ENCODE measurements around the gene WDR75.
"Not testable (repeated sequence)": the region's sequence is repeated elsewhere in the genome, so short reads cannot be mapped to it uniquely, and the experiment has no call there.

The WDR75 gene

DNA sequence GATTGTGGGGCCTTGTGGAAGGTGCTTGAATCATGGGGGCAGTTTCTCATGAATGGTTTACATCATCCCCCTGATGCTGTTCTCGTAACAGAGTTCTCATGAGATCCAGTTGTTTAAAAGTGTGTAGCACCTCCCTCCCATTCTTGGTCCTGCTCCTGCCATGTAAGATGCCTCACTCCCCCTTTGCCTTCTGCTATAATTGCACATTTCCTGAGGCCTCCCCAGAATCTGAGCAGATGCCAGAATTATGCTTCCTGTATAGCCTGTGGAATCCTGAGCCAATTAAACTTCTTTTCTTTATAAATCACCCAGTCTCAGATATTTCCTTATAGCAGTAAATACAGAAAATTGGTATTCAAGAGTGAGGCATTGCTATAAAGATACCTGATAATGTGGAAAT, 15.6 kb upstream of the WDR75 start:
- Mint-ChIP-seq H3K27me3 (no peaks in the 10 kb centered on the region), H3K27ac (no peak overlapping the region), H3K4me3 (no peak overlapping the region), H3K4me1 (no peaks in the 10 kb centered on the region), H3K9me3 (no peaks in the 10 kb centered on the region), H3K36me3 (ENCODE audit: low read depth) (no peaks in the 10 kb centered on the region)
- DNase-seq: no peak
- ATAC-seq: no peak

DNA sequence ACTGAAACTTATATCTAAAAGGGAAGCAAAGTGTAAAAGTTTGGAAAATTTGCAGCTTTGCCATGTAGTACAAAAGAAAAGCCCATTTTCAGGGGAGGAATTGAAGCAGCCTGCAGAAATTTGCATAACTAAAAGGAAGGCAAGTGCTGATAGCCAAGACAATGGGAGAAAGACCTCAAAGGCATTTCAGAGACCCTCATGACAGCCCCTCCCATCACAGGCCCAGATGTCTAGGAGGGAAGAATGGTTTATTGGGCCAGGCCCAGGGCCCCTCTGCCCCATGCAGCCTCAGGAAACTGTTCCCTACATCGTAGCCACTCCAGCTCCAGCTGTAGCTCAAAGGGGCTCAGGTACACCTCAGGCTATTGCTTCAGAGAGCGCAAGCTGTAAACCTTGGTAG, 14.4 kb upstream of the WDR75 start:
- no peaks in the 10 kb centered on the region for H3K9me3 Mint-ChIP-seq
- DNase-seq (no peak), ATAC-seq (no peak)
- no peaks in the 10 kb centered on the region for H3K36me3 Mint-ChIP-seq (ENCODE audit: low read depth)
- no peak overlapping the region for H3K27ac Mint-ChIP-seq
- H3K27me3 Mint-ChIP-seq: no peaks in the 10 kb centered on the region
- no peaks in the 10 kb centered on the region for H3K4me1 Mint-ChIP-seq
- H3K4me3 Mint-ChIP-seq: no peak overlapping the region

DNA sequence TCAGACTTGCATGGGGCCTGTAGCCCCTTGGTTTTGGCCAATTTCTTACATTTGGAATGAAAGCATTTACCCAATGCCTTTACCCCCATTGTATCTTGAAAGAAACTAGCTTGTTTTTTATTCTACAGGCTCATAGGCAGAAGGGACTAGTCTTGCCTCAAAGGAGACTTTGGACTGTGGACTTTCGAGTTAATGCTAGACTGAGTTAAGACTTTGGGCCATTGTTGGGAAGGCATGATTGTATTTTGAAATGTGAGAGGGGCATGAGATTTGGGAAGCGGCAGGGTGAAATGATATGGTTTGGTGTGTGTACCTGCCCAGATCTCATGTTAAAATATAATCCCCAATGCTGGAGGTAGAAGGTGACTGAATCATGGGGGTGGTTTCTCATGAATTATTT, 13.4 kb upstream of the WDR75 start:
- no peaks in the 10 kb centered on the region for H3K4me1 Mint-ChIP-seq
- no peak overlapping the region for H3K4me3 Mint-ChIP-seq
- DNase-seq (no peak), ATAC-seq (no peak)
- no peak overlapping the region for H3K27ac Mint-ChIP-seq
- H3K9me3 Mint-ChIP-seq: no peaks in the 10 kb centered on the region
- H3K27me3 Mint-ChIP-seq: no peaks in the 10 kb centered on the region
- H3K36me3 Mint-ChIP-seq (ENCODE audit: low read depth): no peaks in the 10 kb centered on the region

DNA sequence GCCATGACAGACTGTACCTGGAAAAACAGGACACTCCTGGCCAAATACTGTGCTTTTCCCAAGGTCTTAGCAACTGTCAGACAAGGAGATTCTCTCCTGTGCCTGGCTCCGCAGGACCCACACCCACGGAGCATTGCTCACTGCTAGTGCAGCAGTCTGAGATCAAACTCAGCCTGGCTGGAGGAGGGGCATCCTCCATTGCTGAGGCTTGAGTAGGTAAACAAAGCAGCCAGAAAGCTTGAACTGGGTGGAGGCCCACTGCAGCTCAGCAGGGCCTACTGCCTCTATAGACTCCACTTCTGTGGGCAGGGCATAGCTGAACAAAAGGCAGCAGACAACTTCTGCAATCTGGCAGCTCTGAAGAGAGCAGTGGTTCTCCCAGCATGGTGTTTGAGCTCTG, 10.8 kb upstream of the WDR75 start:
- H3K36me3 Mint-ChIP-seq (ENCODE audit: low read depth); H3K27ac Mint-ChIP-seq; DNase-seq; ATAC-seq; H3K4me3 Mint-ChIP-seq; H3K4me1 Mint-ChIP-seq; H3K27me3 Mint-ChIP-seq; H3K9me3 Mint-ChIP-seq: not testable (repeated sequence)

- peaks cover 19% of the 10 kb centered on the region for H3K4me1 Mint-ChIP-seq
- not testable (repeated sequence) for H3K36me3 Mint-ChIP-seq (ENCODE audit: low read depth); ATAC-seq; H3K27ac Mint-ChIP-seq; H3K9me3 Mint-ChIP-seq; DNase-seq; H3K27me3 Mint-ChIP-seq; H3K4me3 Mint-ChIP-seq
Measured at GRCh38 chr2:189435803-189436202, 5.5 kb upstream of the WDR75 start.

GRCh38 chr2:189437926-189438325, 3.3 kb upstream of the WDR75 start:
- ATAC-seq (no peak), DNase-seq (no peak)
- peaks cover 7% of the 10 kb centered on the region for H3K36me3 Mint-ChIP-seq (ENCODE audit: low read depth)
- H3K27ac Mint-ChIP-seq: no peak overlapping the region
- no peak overlapping the region for H3K4me3 Mint-ChIP-seq
- H3K4me1 Mint-ChIP-seq: peaks cover 23% of the 10 kb centered on the region
- H3K27me3 Mint-ChIP-seq: no peaks in the 10 kb centered on the region
- no peaks in the 10 kb centered on the region for H3K9me3 Mint-ChIP-seq

- ATAC-seq (no peak), DNase-seq (no peak)
- peaks cover 7% of the 10 kb centered on the region for H3K36me3 Mint-ChIP-seq (ENCODE audit: low read depth)
- H3K4me1 Mint-ChIP-seq: peaks cover 23% of the 10 kb centered on the region
- H3K27ac Mint-ChIP-seq: no peak overlapping the region
- H3K4me3 Mint-ChIP-seq: no peak overlapping the region
- no peaks in the 10 kb centered on the region for H3K27me3 Mint-ChIP-seq
- no peaks in the 10 kb centered on the region for H3K9me3 Mint-ChIP-seq
Measured at GRCh38 chr2:189439342-189439741, 1.9 kb upstream of the WDR75 start.

DNA sequence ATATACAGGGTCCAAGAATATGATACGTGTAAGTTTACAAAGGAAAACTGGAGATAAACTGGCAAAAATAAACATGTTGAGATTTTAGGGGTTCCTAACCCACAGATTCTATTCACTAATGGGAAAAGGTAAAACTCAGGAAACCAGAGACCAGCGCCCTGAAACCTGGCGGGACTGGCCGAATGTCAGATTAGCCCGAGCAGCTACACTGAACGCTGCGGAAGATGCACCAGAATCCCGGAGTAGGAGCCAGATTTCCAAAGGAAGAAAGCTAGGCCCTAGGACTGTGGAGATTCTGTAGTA, 679 bp upstream of the WDR75 start:
- no peak overlapping the region for H3K27ac Mint-ChIP-seq
- DNase-seq: no peak

GRCh38 chr2:189441709-189442074, 418 bp downstream of the WDR75 start:
- Mint-ChIP-seq H3K27ac (no peak overlapping the region), H3K4me3 (no peak overlapping the region), H3K27me3 (no peaks in the 10 kb centered on the region), H3K4me1 (peaks cover 23% of the 10 kb centered on the region), H3K9me3 (no peaks in the 10 kb centered on the region), H3K36me3 (ENCODE audit: low read depth) (peaks cover 17% of the 10 kb centered on the region)
- DNase-seq (no peak), ATAC-seq (peak; percentile 0)

More for the DNA sequence above, 679 bp upstream of the WDR75 start:
- peak; percentile 5 for ATAC-seq
- Mint-ChIP-seq H3K27me3 (no peaks in the 10 kb centered on the region), H3K4me3 (no peak overlapping the region), H3K9me3 (no peaks in the 10 kb centered on the region), H3K4me1 (peaks cover 23% of the 10 kb centered on the region), H3K36me3 (ENCODE audit: low read depth) (peaks cover 7% of the 10 kb centered on the region)

- Mint-ChIP-seq H3K9me3 (no peaks in the 10 kb centered on the region), H3K4me1 (peaks cover 19% of the 10 kb centered on the region), H3K27me3 (no peaks in the 10 kb centered on the region), H3K27ac (no peak overlapping the region), H3K4me3 (no peak overlapping the region), H3K36me3 (ENCODE audit: low read depth) (peaks cover 25% of the 10 kb centered on the region)
- DNase-seq: no peak
- ATAC-seq: no peak
Measured at GRCh38 chr2:189442468-189442867, 1.2 kb downstream of the WDR75 start.

- H3K4me3 Mint-ChIP-seq: no peak overlapping the region
- H3K36me3 Mint-ChIP-seq (ENCODE audit: low read depth): peaks cover 43% of the 10 kb centered on the region
- DNase-seq (peak; percentile 25), ATAC-seq (peak; percentile 41)
- no peak overlapping the region for H3K27ac Mint-ChIP-seq
- H3K9me3 Mint-ChIP-seq: no peaks in the 10 kb centered on the region
- peaks cover 13% of the 10 kb centered on the region for H3K4me1 Mint-ChIP-seq
- H3K27me3 Mint-ChIP-seq: no peaks in the 10 kb centered on the region
Measured at GRCh38 chr2:189444322-189444721, 3.0 kb downstream of the WDR75 start.

DNA sequence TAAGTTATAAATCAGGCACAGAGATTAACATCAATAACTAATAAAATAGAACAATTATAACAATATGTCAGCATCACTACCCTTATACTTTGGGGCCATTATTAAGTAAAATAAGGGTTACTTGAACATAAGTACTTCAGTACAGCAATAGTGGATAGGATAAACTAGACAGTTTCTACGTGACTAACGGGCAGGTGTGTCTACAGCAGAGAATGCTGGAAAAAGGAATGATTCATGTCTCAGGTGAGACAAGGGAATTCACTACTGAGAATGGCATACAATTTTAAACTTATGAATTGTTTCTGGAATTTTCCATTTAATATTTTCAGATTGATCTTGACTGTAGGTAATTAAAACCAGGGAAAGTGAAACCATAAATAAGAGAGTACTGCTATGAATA, 5.5 kb downstream of the WDR75 start:
- Mint-ChIP-seq H3K4me1 (peaks cover 8% of the 10 kb centered on the region), H3K9me3 (no peaks in the 10 kb centered on the region), H3K4me3 (peak overlapping the region; percentile 7), H3K36me3 (ENCODE audit: low read depth) (peaks cover 65% of the 10 kb centered on the region), H3K27me3 (no peaks in the 10 kb centered on the region), H3K27ac (peak overlapping the region; percentile 36)
- no peak for ATAC-seq
- no peak for DNase-seq

DNA sequence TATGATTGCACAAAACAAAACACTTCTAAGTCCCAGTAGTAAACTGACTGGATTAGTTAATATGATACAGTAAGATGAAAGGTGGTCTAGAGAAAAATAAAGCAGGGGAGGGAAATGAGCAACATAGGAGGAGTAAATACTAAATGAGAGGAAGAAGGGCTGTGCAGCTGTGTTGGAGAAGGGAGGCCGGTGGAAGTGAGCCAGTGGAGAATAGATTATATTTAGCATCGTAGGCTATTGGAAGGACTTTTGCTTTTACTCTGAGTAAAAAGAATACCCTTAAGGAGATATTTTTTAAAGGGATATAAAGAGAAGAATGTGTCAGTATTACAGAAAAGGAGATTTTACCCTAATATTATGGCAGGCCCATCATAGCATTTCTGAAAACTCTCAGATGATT, 12.7 kb downstream of the WDR75 start:
- ATAC-seq (no peak), DNase-seq (no peak)
- no peak overlapping the region for H3K27ac Mint-ChIP-seq
- H3K36me3 Mint-ChIP-seq (ENCODE audit: low read depth): peaks cover 81% of the 10 kb centered on the region
- peaks cover 2% of the 10 kb centered on the region for H3K4me1 Mint-ChIP-seq
- H3K9me3 Mint-ChIP-seq: no peaks in the 10 kb centered on the region
- H3K27me3 Mint-ChIP-seq: no peaks in the 10 kb centered on the region
- H3K4me3 Mint-ChIP-seq: no peak overlapping the region

GRCh38 chr2:189465076-189465475, 23.8 kb downstream of the WDR75 start:
- H3K36me3 Mint-ChIP-seq (ENCODE audit: low read depth): peaks cover 78% of the 10 kb centered on the region
- H3K9me3 Mint-ChIP-seq: no peaks in the 10 kb centered on the region
- H3K27ac Mint-ChIP-seq: peak overlapping the region; percentile 56
- H3K4me1 Mint-ChIP-seq: peaks cover 4% of the 10 kb centered on the region
- no peak overlapping the region for H3K4me3 Mint-ChIP-seq
- DNase-seq: no peak
- ATAC-seq: no peak
- no peaks in the 10 kb centered on the region for H3K27me3 Mint-ChIP-seq

GRCh38 chr2:189465478-189465877, 24.2 kb downstream of the WDR75 start:
- ATAC-seq: no peak
- Mint-ChIP-seq H3K27me3 (no peaks in the 10 kb centered on the region), H3K36me3 (ENCODE audit: low read depth) (peaks cover 77% of the 10 kb centered on the region), H3K4me3 (no peak overlapping the region), H3K4me1 (peaks cover 4% of the 10 kb centered on the region), H3K9me3 (no peaks in the 10 kb centered on the region), H3K27ac (peak overlapping the region; percentile 56)
- no peak for DNase-seq

- DNase-seq: no peak
- peaks cover 82% of the 10 kb centered on the region for H3K36me3 Mint-ChIP-seq (ENCODE audit: low read depth)
- no peaks in the 10 kb centered on the region for H3K9me3 Mint-ChIP-seq
- H3K4me1 Mint-ChIP-seq: peaks cover 4% of the 10 kb centered on the region
- no peak overlapping the region for H3K27ac Mint-ChIP-seq
- H3K27me3 Mint-ChIP-seq: no peaks in the 10 kb centered on the region
- no peak overlapping the region for H3K4me3 Mint-ChIP-seq
- no peak for ATAC-seq
Measured at GRCh38 chr2:189466046-189466445, 24.8 kb downstream of the WDR75 start.

Measured in activated naive CD8-positive, alpha-beta T cell treated with anti-CD3 and anti-CD28 coated beads, Interleukin-2, amount 50 U/mL, for 24 hours (primary cell).